GM21526 (cell line): Measurements from ENCODE around the gene TAS2R43.
"Not testable (repeated sequence)": the region's sequence is repeated elsewhere in the genome, so short reads cannot be mapped to it uniquely, and the experiment has no call there.

Experiments used
- ATAC-seq: cut with Tn5 transposase; IDR thresholded peaks from one replicate; pipeline ENCODE4 v1.9.1; 2021; ENCODE audit warnings: moderate library complexity; ENCODE audit not compliant: unreplicated experiment, low FRiP score

TAS2R43 gene

GRCh38 chr12:11092128-11092527 is at the start of gene TAS2R43:
TAS2R43 (minus strand) TSS chr12:11092313; CDS start chr12:11092229, 84 bp downstream.
- ATAC-seq: no peak

GRCh38 chr12:11136075-11136474 is 44.0 kb upstream of the TAS2R43 start:
- ATAC-seq: no peak

- ATAC-seq: no peak
These were observed 42.2 kb upstream of the TAS2R43 start, which contains the start of gene TAS2R30 for GRCh38 chr12:11134305-11134704. TAS2R30 (minus strand) TSS chr12:11134644; CDS start chr12:11134244, 400 bp downstream.

- no peak for ATAC-seq
These were observed 41.7 kb upstream of the TAS2R43 start for GRCh38 chr12:11133816-11134215.

- no peak for ATAC-seq
These were observed 41.0 kb upstream of the TAS2R43 start for GRCh38 chr12:11133162-11133561.

- no peak for ATAC-seq
These were observed 38.9 kb upstream of the TAS2R43 start for GRCh38 chr12:11130999-11131398.

GRCh38 chr12:11130382-11130781 is 38.3 kb upstream of the TAS2R43 start:
- ATAC-seq: no peak

- not testable (repeated sequence) for ATAC-seq
These were observed 22.0 kb upstream of the TAS2R43 start for GRCh38 chr12:11114130-11114529.

- not testable (repeated sequence) for ATAC-seq
These were observed 19.1 kb upstream of the TAS2R43 start for GRCh38 chr12:11111213-11111612.

- no peak for ATAC-seq
These were observed 16.7 kb upstream of the TAS2R43 start for GRCh38 chr12:11108862-11109261.

GRCh38 chr12:11107719-11108118 is 15.6 kb upstream of the TAS2R43 start:
- ATAC-seq: no peak

GRCh38 chr12:11106288-11106687 is 14.2 kb upstream of the TAS2R43 start:
- ATAC-seq: no peak

- ATAC-seq: no peak
These were observed 13.4 kb upstream of the TAS2R43 start for GRCh38 chr12:11105546-11105945.

GRCh38 chr12:11094910-11095309 is 2.8 kb upstream of the TAS2R43 start:
- ATAC-seq: not testable (repeated sequence)

- ATAC-seq: no peak
These were observed 2.9 kb downstream of the TAS2R43 start for GRCh38 chr12:11089246-11089645.

- no peak for ATAC-seq
These were observed 6.7 kb downstream of the TAS2R43 start for GRCh38 chr12:11085419-11085818.

GRCh38 chr12:11081987-11082386 is 10.1 kb downstream of the TAS2R43 start:
- ATAC-seq: no peak

- no peak for ATAC-seq
These were observed 13.9 kb downstream of the TAS2R43 start for GRCh38 chr12:11078246-11078645.

GRCh38 chr12:11075642-11076041 is 16.5 kb downstream of the TAS2R43 start:
- no peak for ATAC-seq

GRCh38 chr12:11071414-11071813 is 20.7 kb downstream of the TAS2R43 start:
- no peak for ATAC-seq

- ATAC-seq: no peak
These were observed 21.1 kb downstream of the TAS2R43 start for GRCh38 chr12:11070999-11071398.

- no peak for ATAC-seq
These were observed 22.2 kb downstream of the TAS2R43 start for GRCh38 chr12:11069854-11070365.

GRCh38 chr12:11067514-11067913 is 24.6 kb downstream of the TAS2R43 start:
- ATAC-seq: no peak
